Psoas muscle (tissue), 8 donors: ENCODE measurements around the gene LINS1. TPM values are rescaled to one million over a fixed set of nuclear protein-coding genes. Genes with fewer than 3 reads are reported as not detected.

Experiments
- ATAC-seq, 4 donors: fragments of 200-7000 bp; cut with Tn5 transposase; one replicate each; pipeline ENCODE4 v1.9.1; 2020; ENCODE audit warnings: moderate library complexity in 3 of 4, mild to moderate bottlenecking in 2 of 4
- DNase-seq, 2 donors: peaks; one replicate each; pipeline ENCODE4 v3.0.0-alpha.2; 2020
- H3K27ac ChIP-seq: fragments of 200-600 bp; one replicate; pipeline ENCODE4 v1.8.0; 2022
- H3K27me3 ChIP-seq, 3 donors: fragments of 200-600 bp in 1 of 3; one replicate each; pipeline versions ENCODE4 v1.6.1 to v1.8.0; 2013 to 2022; ENCODE audit warnings: low read length in 2 of 3, mild to moderate bottlenecking in 2 of 3, moderate library complexity in 1 of 3; ENCODE audit not compliant: insufficient read depth in 3 of 3
- H3K36me3 ChIP-seq, 2 donors: fragments of 200-600 bp in 1 of 2; one replicate each; pipeline versions ENCODE4 v1.6.1 to v1.8.0; 2013 to 2022; ENCODE audit warnings: low read depth in 1 of 2, mild to moderate bottlenecking in 1 of 2, moderate library complexity in 1 of 2; ENCODE audit not compliant: insufficient read depth in 1 of 2
- H3K4me1 ChIP-seq: fragments of 200-600 bp; one replicate; pipeline ENCODE4 v1.8.0; 2022
- H3K4me3 ChIP-seq: fragments of 200-600 bp; one replicate; pipeline ENCODE4 v1.8.0; 2022; ENCODE audit warnings: mild to moderate bottlenecking
- H3K9me3 ChIP-seq: fragments of 200-600 bp; one replicate; pipeline ENCODE4 v1.8.0; 2022
- WGBS, 3 donors: extraction: QIAGEN DNeasy Blood & Tissue Kit; methylation state at CpG; one replicate each; pipeline versions ENCODE4 v1.1.6 to v1.1.7; 2013; 5-methylcytosine and 5-hydroxymethylcytosine counted together
- intact Hi-C, 2 donors: fragments of 100-400 bp; cut with DNase I; formaldehyde crosslinking; loops; one replicate each; pipeline versions ENCODE4 v1.11.0 to v1.14.2; 2022
- polyA plus RNA-seq, 3 donors: library from polyadenylated mRNA; stranded (reverse); fragments of 200-250 nt; gene quantifications; one replicate each; pipeline ENCODE4 v1.2.3, GENCODE V29; 2013
- total RNA-seq, 4 donors: library from RNA; stranded (reverse); fragmentation: NEBNext Ultra II Directional in 2 of 4; extraction: Animal tissue kit (Norgen Biotek cat#: 25700) in 2 of 4; gene quantifications; one replicate each; pipeline versions ENCODE4 v1.2.1 to v1.2.4, GENCODE V29; 2021 to 2023
- TF ChIP-seq, protein P1 (sequence below): fragments of 200-600 bp; IDR thresholded peaks from one replicate; pipeline ENCODE4 v1.8.0; 2022; ENCODE audit warnings: antibody characterized with exemption
- donor health status: healthy with polysubstance abuse.
- donor health status: DM: no; HTN: no; CAD: no; lungs with moderate emphysema.
- donor health status: Bipolar disorder and iron deficiency.
- donor health status: healthy.
- donor health status: DM: yes; HTN: yes; CAD: no.
- donor health status: DM: no; HTN: no; CAD: no.
- donor health status: DM: no; HTN: no; CAD: no.
- donor health status: DM: yes; HTN: yes; CAD: no.

LINS1 gene
- total and polyA plus RNA-seq, 7 donors, result 4.3 to 15.1 (median 8.3) TPM

DNA sequence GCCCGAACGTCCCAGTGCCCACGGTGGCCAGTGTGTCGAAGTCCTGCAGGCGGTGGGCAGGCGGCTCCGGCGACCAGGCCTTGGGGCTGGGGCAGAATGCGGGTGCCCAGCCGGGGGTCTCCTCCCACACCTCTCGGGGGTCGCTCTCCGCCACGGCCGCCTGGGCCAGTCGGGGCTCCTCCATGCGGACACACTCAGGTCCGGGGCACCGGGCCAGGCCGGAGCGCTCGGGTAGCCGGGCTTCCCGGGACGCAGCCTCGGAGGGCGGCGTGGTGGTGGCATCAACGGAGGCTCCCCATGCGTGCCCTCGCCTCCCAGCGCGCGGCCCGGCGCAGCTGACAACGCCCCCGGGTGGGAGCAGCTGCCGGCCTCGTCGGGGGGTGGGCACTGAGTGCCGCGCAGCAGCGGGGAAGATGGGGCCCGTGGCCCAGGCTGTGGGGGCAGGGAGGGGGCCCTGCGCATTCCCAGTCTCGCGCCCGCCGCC, 43.2 kb downstream of the LINS1 start:
- DNase-seq, result peak; percentile 21 to 54
- Histone ChIP-seq H3K27me3 (no peaks in the 10 kb centered on the region), H3K27ac (peak overlapping the region; percentile 50), H3K4me1 (peaks cover 8% of the 10 kb centered on the region), H3K4me3 (no peak overlapping the region), H3K9me3 (no peaks in the 10 kb centered on the region), H3K36me3 (no peaks in the 10 kb centered on the region)
- TF ChIP-seq, protein P1, sequence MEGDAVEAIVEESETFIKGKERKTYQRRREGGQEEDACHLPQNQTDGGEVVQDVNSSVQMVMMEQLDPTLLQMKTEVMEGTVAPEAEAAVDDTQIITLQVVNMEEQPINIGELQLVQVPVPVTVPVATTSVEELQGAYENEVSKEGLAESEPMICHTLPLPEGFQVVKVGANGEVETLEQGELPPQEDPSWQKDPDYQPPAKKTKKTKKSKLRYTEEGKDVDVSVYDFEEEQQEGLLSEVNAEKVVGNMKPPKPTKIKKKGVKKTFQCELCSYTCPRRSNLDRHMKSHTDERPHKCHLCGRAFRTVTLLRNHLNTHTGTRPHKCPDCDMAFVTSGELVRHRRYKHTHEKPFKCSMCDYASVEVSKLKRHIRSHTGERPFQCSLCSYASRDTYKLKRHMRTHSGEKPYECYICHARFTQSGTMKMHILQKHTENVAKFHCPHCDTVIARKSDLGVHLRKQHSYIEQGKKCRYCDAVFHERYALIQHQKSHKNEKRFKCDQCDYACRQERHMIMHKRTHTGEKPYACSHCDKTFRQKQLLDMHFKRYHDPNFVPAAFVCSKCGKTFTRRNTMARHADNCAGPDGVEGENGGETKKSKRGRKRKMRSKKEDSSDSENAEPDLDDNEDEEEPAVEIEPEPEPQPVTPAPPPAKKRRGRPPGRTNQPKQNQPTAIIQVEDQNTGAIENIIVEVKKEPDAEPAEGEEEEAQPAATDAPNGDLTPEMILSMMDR, result no peak
- WGBS, 3 donors, result 92 to 96% (median 95%) methylated on average over 34 to 50 of the region's 50 CpGs
- ATAC-seq, result peak in 2 of 4 donors; percentile 24 to 28
- intact Hi-C loops, result no loop called here

DNA sequence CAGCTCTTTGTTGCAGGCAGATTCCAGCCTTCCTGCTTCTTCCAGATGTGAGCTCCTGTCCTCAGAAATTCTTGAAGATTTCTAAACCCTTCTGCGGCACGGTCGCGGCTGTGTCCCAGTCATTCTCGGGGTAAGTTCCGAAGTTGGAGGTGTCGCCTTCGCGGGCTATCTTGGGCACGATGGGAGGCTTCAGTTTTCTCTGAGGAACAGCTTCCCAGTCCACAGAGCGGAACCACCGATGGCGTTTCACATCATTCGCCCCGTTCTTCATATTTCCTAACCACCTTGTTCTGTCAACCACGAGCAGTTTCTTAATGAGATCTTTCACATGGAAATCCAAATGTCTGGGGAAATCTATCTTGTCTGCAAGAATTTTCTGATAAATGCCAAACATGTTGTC, 48.5 kb downstream of the LINS1 start:
- Histone ChIP-seq H3K27ac (no peak overlapping the region), H3K27me3 (no peaks in the 10 kb centered on the region), H3K9me3 (no peaks in the 10 kb centered on the region), H3K4me1 (no peaks in the 10 kb centered on the region), H3K4me3 (no peak overlapping the region), H3K36me3 (no peaks in the 10 kb centered on the region)
- WGBS, 3 donors, result 93% methylated on average over 16 of the region's 16 CpGs
- intact Hi-C loops, result no loop called here
- DNase-seq, result no peak
- TF ChIP-seq, protein P1, result no peak
- no peak for ATAC-seq

DNA sequence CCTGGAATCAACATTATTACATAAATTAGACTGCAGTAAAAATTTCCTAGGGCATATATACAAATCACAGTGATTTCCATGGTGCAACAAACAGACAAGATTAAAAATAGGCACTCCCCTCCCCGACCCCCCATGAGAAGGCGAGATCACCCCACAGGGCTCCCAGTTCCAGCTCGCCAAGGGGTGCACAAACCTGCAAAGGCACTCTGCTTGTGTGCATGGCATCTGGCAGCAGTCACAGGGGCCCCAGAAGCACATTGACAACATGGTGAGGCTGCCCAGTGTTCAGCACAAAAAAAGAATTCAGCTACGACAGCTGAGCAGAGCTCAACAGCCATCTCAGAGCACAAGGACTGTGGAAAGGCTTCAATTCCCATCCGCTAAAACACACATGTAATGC, 54.0 kb downstream of the LINS1 start:
- TF ChIP-seq, protein P1, result no peak
- Histone ChIP-seq H3K4me1 (no peaks in the 10 kb centered on the region), H3K36me3 (no peaks in the 10 kb centered on the region), H3K9me3 (no peaks in the 10 kb centered on the region), H3K4me3 (no peak overlapping the region), H3K27me3 (peaks cover 0 to 17% (median 0%) of the 10 kb centered on the region in 3 donors), H3K27ac (no peak overlapping the region)
- intact Hi-C loops, result no loop called here
- ATAC-seq (no peak), DNase-seq (no peak)
- WGBS, 3 donors, result 73 to 78% (median 74%) methylated on average over 5 of the region's 5 CpGs

DNA sequence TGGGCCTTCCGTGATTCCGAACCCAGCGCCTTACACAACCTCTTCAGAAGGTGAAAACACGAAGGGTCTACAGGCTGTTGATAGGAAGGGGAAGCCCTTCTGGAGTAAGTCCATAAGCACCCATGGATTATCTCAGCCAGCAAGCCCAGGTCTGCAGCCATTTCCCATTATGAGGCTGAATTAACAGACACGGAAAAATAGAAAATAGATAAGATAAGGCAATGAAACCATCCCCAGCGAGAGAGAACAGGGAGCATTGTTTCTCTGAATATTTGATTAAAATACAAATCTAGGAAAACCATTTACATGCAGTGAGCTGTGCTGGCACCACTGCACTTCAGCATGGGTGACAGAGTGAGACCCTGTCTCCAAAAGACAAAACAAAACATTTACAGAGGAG, 57.0 kb downstream of the LINS1 start:
- TF ChIP-seq, protein P1, result no peak
- 79 to 90% (median 80%) methylated on average over 6 of the region's 6 CpGs for WGBS, 3 donors
- ATAC-seq (no peak), DNase-seq (no peak)
- Histone ChIP-seq H3K27me3 (peaks cover 0 to 17% (median 0%) of the 10 kb centered on the region in 3 donors), H3K4me3 (no peak overlapping the region), H3K36me3 (no peaks in the 10 kb centered on the region), H3K9me3 (no peaks in the 10 kb centered on the region), H3K27ac (no peak overlapping the region), H3K4me1 (no peaks in the 10 kb centered on the region)
- intact Hi-C loops, result no loop called here

DNA sequence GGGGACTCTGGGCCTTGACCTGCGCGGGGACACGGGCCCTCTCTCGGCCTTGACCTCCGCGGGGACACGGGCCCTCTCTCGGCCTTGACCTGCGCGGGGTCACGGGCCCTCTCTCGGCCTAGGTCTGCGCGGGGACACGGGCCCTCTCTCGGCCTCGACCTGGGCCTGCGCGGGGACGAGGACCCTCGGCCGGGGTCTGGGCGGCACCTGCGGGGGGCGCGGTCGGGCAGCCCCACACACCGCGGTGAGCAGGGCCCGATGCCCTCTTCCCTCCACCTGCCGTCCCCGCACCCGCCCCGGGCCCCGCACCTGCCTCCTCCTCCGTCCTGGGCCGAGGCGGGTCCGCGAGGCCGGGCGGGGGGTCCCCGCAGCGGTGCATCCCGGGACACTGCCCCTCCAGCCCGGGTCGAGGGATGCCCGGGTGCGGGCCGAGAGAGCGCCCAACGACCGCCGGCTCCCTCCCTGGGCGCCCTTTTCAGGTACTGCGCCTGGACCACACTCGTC, 57.6 kb downstream of the LINS1 start:
- Histone ChIP-seq H3K36me3 (no peaks in the 10 kb centered on the region), H3K9me3 (no peaks in the 10 kb centered on the region), H3K4me3 (no peak overlapping the region), H3K4me1 (no peaks in the 10 kb centered on the region), H3K27me3 (peaks cover 0 to 17% (median 0%) of the 10 kb centered on the region in 3 donors), H3K27ac (no peak overlapping the region)
- intact Hi-C loops, result no loop called here
- TF ChIP-seq, protein P1, result no peak
- DNase-seq (no peak), ATAC-seq (peak in 2 of 4 donors; percentile 25 to 61)
- 42 to 72% (median 43%) methylated on average over 16 to 57 of the region's 57 CpGs for WGBS, 3 donors
